ENCODE measurements around the gene RNF223. TPM values are rescaled to one million over a fixed set of nuclear protein-coding genes. Genes with fewer than 3 reads are reported as not detected.

The RNF223 gene
- total and polyA plus RNA-seq, 2 donors (not counting 3 experiments of a cell fraction or from before 2014, with no cell fraction given), result not detected

GRCh38 chr1:1065265-1065939 is 8.7 kb downstream of the RNF223 start:
- H3K4me2 ChIP-seq (ENCODE audit: insufficient read depth, low read length), result no peak overlapping the region
- intact Hi-C loops (cut with micrococcal nuclease), result no loop called here
- H3K9ac ChIP-seq (replicated peaks; ENCODE audit: extremely low read depth, insufficient read depth, low read length), result no peak overlapping the region
- no peaks in the 10 kb centered on the region for H3K36me3 ChIP-seq (ENCODE audit: control insufficient read depth in 2 of 2, extremely low read depth in 1 of 2, insufficient read depth in 2 of 2, low read length in 2 of 2)
- H3K79me2 ChIP-seq (ENCODE audit: control insufficient read depth, insufficient read depth, low read length), result no peaks in the 10 kb centered on the region
- no peaks in the 10 kb centered on the region for H4K20me1 ChIP-seq (replicated peaks; ENCODE audit: control insufficient read depth, extremely low read depth, insufficient read depth, low read length)
- no peak for FAIRE-seq
- H3K4me1 ChIP-seq (ENCODE audit: control insufficient read depth, extremely low read depth, insufficient read depth, low read length), result peaks cover 8% of the 10 kb centered on the region
- TF ChIP-seq FOS (IDR thresholded peaks at IDR 0.05; ENCODE audit: borderline replicate concordance, insufficient read depth, low read length) (no peak), JUN (IDR thresholded peaks at IDR 0.05; ENCODE audit: borderline replicate concordance, insufficient read depth, insufficient read length, low read depth) (no peak), POLR2AphosphoS5 (IDR thresholded peaks at IDR 0.05; ENCODE audit: insufficient read depth, low read depth, low read length) (no peak), EZH2 (IDR thresholded peaks at IDR 0.05; ENCODE audit: borderline replicate concordance, low read depth, low read length, severe bottlenecking) (no peak), GATA2 (IDR thresholded peaks at IDR 0.05; ENCODE audit: insufficient read depth, insufficient read length, low read depth, low read length) (no peak), MAX (IDR thresholded peaks at IDR 0.05; ENCODE audit: insufficient read depth, insufficient read length) (no peak), MYC (IDR thresholded peaks at IDR 0.05; ENCODE audit: low read depth, low read length) (no peak), POLR2A (IDR thresholded peaks at IDR 0.05; ENCODE audit: low read depth, low read length) (no peak)
- TF ChIP-seq, protein P1, sequence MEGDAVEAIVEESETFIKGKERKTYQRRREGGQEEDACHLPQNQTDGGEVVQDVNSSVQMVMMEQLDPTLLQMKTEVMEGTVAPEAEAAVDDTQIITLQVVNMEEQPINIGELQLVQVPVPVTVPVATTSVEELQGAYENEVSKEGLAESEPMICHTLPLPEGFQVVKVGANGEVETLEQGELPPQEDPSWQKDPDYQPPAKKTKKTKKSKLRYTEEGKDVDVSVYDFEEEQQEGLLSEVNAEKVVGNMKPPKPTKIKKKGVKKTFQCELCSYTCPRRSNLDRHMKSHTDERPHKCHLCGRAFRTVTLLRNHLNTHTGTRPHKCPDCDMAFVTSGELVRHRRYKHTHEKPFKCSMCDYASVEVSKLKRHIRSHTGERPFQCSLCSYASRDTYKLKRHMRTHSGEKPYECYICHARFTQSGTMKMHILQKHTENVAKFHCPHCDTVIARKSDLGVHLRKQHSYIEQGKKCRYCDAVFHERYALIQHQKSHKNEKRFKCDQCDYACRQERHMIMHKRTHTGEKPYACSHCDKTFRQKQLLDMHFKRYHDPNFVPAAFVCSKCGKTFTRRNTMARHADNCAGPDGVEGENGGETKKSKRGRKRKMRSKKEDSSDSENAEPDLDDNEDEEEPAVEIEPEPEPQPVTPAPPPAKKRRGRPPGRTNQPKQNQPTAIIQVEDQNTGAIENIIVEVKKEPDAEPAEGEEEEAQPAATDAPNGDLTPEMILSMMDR (IDR thresholded peaks at IDR 0.05; ENCODE audit: extremely low read depth in 1 of 2, insufficient read depth in 1 of 2, low read depth in 1 of 2, low read length in 2 of 2), result no peak
- ChIA-PET CTCF (interaction anchor here (1.5 to 2.2 kb wide), 3 partner anchors 46 to 84 kb away, joined by 3 to 12 read pairs (median 7); partner anchors contain the start of genes AGRN and PERM1), POLR2A (no interaction called here)
- H3K9me1 ChIP-seq (replicated peaks; ENCODE audit: control insufficient read depth, extremely low read depth, insufficient read depth, low read length), result no peaks in the 10 kb centered on the region
- no peaks in the 10 kb centered on the region for H3K9me3 ChIP-seq (replicated peaks; ENCODE audit: control insufficient read depth, insufficient read depth, low read length)
- H2AFZ ChIP-seq (ENCODE audit: low read depth, low read length), result no peak overlapping the region
- BruUV-seq (replicated peaks), result no TSS peak
- DNase-seq (ENCODE audit: low read depth, low spot score), result no peak
- H3K27me3 ChIP-seq (ENCODE audit: control insufficient read depth in 2 of 2, insufficient read depth in 2 of 2, low read length in 2 of 2), result peaks cover 0 to 2% of the 10 kb centered on the region in 2 experiments
- H3K27ac ChIP-seq (ENCODE audit: insufficient read depth, low read depth, low read length), result no peak overlapping the region
- H3K4me3 ChIP-seq (replicated peaks in 1 of 3; ENCODE audit: insufficient read depth in 1 of 3, low read depth in 1 of 3, low read length in 3 of 3), result no peak overlapping the region
- dilution Hi-C loops (cut with MboI; ENCODE audit: extremely low pct_ligation_motif_present, low sequenced_read_pairs), result no loop called here
